Activated T-cell treated with anti-CD3 and anti-CD28 coated beads, Interleukin-2, amount 50 U/mL, for 24 hours (primary cell): Measurements from ENCODE around the gene CIB2.

Source experiments
- DNase-seq: peaks from one replicate; pipeline ENCODE4 v3.0.0-alpha.2; 2020
- H3K27ac Mint-ChIP-seq: 2 replicates; pipeline ENCODE4 v1.8.0; 2020; ENCODE audit warnings: mild to moderate bottlenecking, mixed read lengths
- H3K27me3 Mint-ChIP-seq: 2 replicates; pipeline ENCODE4 v1.8.0; 2020; ENCODE audit warnings: mixed read lengths
- H3K36me3 Mint-ChIP-seq: 2 replicates; pipeline ENCODE4 v1.8.0; 2020; ENCODE audit warnings: low read depth, mixed read lengths
- H3K4me1 Mint-ChIP-seq: 2 replicates; pipeline ENCODE4 v1.8.0; 2020; ENCODE audit warnings: low read depth, mixed read lengths
- H3K4me3 Mint-ChIP-seq: 2 replicates; pipeline ENCODE4 v1.8.0; 2020; ENCODE audit warnings: mild to moderate bottlenecking, moderate library complexity, mixed read lengths
- H3K9me3 Mint-ChIP-seq: 2 replicates; pipeline ENCODE4 v1.8.0; 2020; ENCODE audit warnings: mixed read lengths

Gene CIB2

GRCh38 chr15:78075490-78076230 lies 55.6 kb downstream of the CIB2 start:
- no peak for DNase-seq

GRCh38 chr15:78073046-78073787 lies 58.0 kb downstream of the CIB2 start:
- peaks cover 26% of the 10 kb centered on the region for H3K36me3 Mint-ChIP-seq
- H3K4me1 Mint-ChIP-seq, result peaks cover 52% of the 10 kb centered on the region
- no peaks in the 10 kb centered on the region for H3K27me3 Mint-ChIP-seq
- peak overlapping the region; percentile 88 for H3K27ac Mint-ChIP-seq
- H3K9me3 Mint-ChIP-seq, result no peaks in the 10 kb centered on the region
- peak overlapping the region; percentile 41 for H3K4me3 Mint-ChIP-seq
- no peak for DNase-seq

More at GRCh38 chr15:78075490-78076230, 55.6 kb downstream of the CIB2 start:
- peaks cover 26% of the 10 kb centered on the region for H3K36me3 Mint-ChIP-seq
- H3K4me3 Mint-ChIP-seq, result peak overlapping the region; percentile 90
- no peaks in the 10 kb centered on the region for H3K9me3 Mint-ChIP-seq
- H3K4me1 Mint-ChIP-seq, result peaks cover 58% of the 10 kb centered on the region
- no peaks in the 10 kb centered on the region for H3K27me3 Mint-ChIP-seq
- peak overlapping the region; percentile 92 for H3K27ac Mint-ChIP-seq

- DNase-seq, result no peak
- peaks cover 26% of the 10 kb centered on the region for H3K36me3 Mint-ChIP-seq
- H3K27me3 Mint-ChIP-seq, result no peaks in the 10 kb centered on the region
- no peaks in the 10 kb centered on the region for H3K9me3 Mint-ChIP-seq
- peaks cover 47% of the 10 kb centered on the region for H3K4me1 Mint-ChIP-seq
- H3K27ac Mint-ChIP-seq, result peak overlapping the region; percentile 88
- H3K4me3 Mint-ChIP-seq, result peak overlapping the region; percentile 41
Observed at GRCh38 chr15:78072080-78072892, 59.0 kb downstream of the CIB2 start.

- H3K4me3 Mint-ChIP-seq, result no peak overlapping the region
- H3K9me3 Mint-ChIP-seq, result no peaks in the 10 kb centered on the region
- peak overlapping the region; percentile 88 for H3K27ac Mint-ChIP-seq
- DNase-seq, result no peak
- peaks cover 47% of the 10 kb centered on the region for H3K4me1 Mint-ChIP-seq
- H3K27me3 Mint-ChIP-seq, result no peaks in the 10 kb centered on the region
- H3K36me3 Mint-ChIP-seq, result peaks cover 21% of the 10 kb centered on the region
Observed at GRCh38 chr15:78071383-78071782, 59.9 kb downstream of the CIB2 start.

- H3K4me3 Mint-ChIP-seq, result peak overlapping the region; percentile 72
- no peaks in the 10 kb centered on the region for H3K27me3 Mint-ChIP-seq
- no peaks in the 10 kb centered on the region for H3K9me3 Mint-ChIP-seq
- H3K36me3 Mint-ChIP-seq, result peaks cover 23% of the 10 kb centered on the region
- no peak overlapping the region for H3K27ac Mint-ChIP-seq
- H3K4me1 Mint-ChIP-seq, result peaks cover 36% of the 10 kb centered on the region
- DNase-seq, result no peak
Observed at GRCh38 chr15:78070049-78070700, 61.1 kb downstream of the CIB2 start.

GRCh38 chr15:78069462-78070029 lies 61.7 kb downstream of the CIB2 start:
- Mint-ChIP-seq H3K27ac (no peak overlapping the region), H3K36me3 (peaks cover 21% of the 10 kb centered on the region), H3K27me3 (no peaks in the 10 kb centered on the region), H3K9me3 (no peaks in the 10 kb centered on the region), H3K4me3 (peak overlapping the region; percentile 72), H3K4me1 (peaks cover 32% of the 10 kb centered on the region)
- no peak for DNase-seq

- no peak for DNase-seq
- no peaks in the 10 kb centered on the region for H3K9me3 Mint-ChIP-seq
- H3K4me1 Mint-ChIP-seq, result peaks cover 28% of the 10 kb centered on the region
- H3K36me3 Mint-ChIP-seq, result peaks cover 16% of the 10 kb centered on the region
- no peak overlapping the region for H3K27ac Mint-ChIP-seq
- H3K4me3 Mint-ChIP-seq, result peak overlapping the region; percentile 72
- no peaks in the 10 kb centered on the region for H3K27me3 Mint-ChIP-seq
Observed at GRCh38 chr15:78069052-78069414, 62.2 kb downstream of the CIB2 start.

GRCh38 chr15:78067328-78068228 lies 63.7 kb downstream of the CIB2 start:
- H3K36me3 Mint-ChIP-seq, result peaks cover 16% of the 10 kb centered on the region
- H3K27ac Mint-ChIP-seq, result no peak overlapping the region
- H3K4me3 Mint-ChIP-seq, result peak overlapping the region; percentile 11
- no peak for DNase-seq
- H3K27me3 Mint-ChIP-seq, result no peaks in the 10 kb centered on the region
- H3K9me3 Mint-ChIP-seq, result no peaks in the 10 kb centered on the region
- peaks cover 16% of the 10 kb centered on the region for H3K4me1 Mint-ChIP-seq

GRCh38 chr15:78065973-78066946 lies 65.0 kb downstream of the CIB2 start:
- no peaks in the 10 kb centered on the region for H3K27me3 Mint-ChIP-seq
- no peak for DNase-seq
- H3K9me3 Mint-ChIP-seq, result no peaks in the 10 kb centered on the region
- H3K27ac Mint-ChIP-seq, result no peak overlapping the region
- peaks cover 12% of the 10 kb centered on the region for H3K4me1 Mint-ChIP-seq
- H3K4me3 Mint-ChIP-seq, result no peak overlapping the region
- peaks cover 9% of the 10 kb centered on the region for H3K36me3 Mint-ChIP-seq

- H3K4me1 Mint-ChIP-seq, result peaks cover 13% of the 10 kb centered on the region
- peaks cover 8% of the 10 kb centered on the region for H3K36me3 Mint-ChIP-seq
- H3K27me3 Mint-ChIP-seq, result no peaks in the 10 kb centered on the region
- no peaks in the 10 kb centered on the region for H3K9me3 Mint-ChIP-seq
- H3K4me3 Mint-ChIP-seq, result no peak overlapping the region
- no peak overlapping the region for H3K27ac Mint-ChIP-seq
- DNase-seq, result no peak
Observed at GRCh38 chr15:78065284-78065872, 65.9 kb downstream of the CIB2 start.

GRCh38 chr15:78064544-78064943 lies 66.7 kb downstream of the CIB2 start:
- peaks cover 8% of the 10 kb centered on the region for H3K36me3 Mint-ChIP-seq
- H3K27ac Mint-ChIP-seq, result no peak overlapping the region
- no peaks in the 10 kb centered on the region for H3K9me3 Mint-ChIP-seq
- H3K4me1 Mint-ChIP-seq, result peaks cover 22% of the 10 kb centered on the region
- DNase-seq, result no peak
- H3K4me3 Mint-ChIP-seq, result no peak overlapping the region
- H3K27me3 Mint-ChIP-seq, result no peaks in the 10 kb centered on the region

GRCh38 chr15:78063970-78064385 lies 67.3 kb downstream of the CIB2 start:
- no peak overlapping the region for H3K27ac Mint-ChIP-seq
- peaks cover 27% of the 10 kb centered on the region for H3K4me1 Mint-ChIP-seq
- no peaks in the 10 kb centered on the region for H3K27me3 Mint-ChIP-seq
- DNase-seq, result no peak
- no peaks in the 10 kb centered on the region for H3K9me3 Mint-ChIP-seq
- H3K36me3 Mint-ChIP-seq, result peaks cover 8% of the 10 kb centered on the region
- no peak overlapping the region for H3K4me3 Mint-ChIP-seq
